Fibroblast of skin of left quadriceps (primary cell): Measurements from ENCODE around the gene LRRC59.

Experiments
- DNase-seq, 2 experiments: peaks; one replicate each; pipeline ENCODE4 v3.0.0-alpha.2; 2013; ENCODE audit warnings: low read depth in 2 of 2

Gene LRRC59

DNA sequence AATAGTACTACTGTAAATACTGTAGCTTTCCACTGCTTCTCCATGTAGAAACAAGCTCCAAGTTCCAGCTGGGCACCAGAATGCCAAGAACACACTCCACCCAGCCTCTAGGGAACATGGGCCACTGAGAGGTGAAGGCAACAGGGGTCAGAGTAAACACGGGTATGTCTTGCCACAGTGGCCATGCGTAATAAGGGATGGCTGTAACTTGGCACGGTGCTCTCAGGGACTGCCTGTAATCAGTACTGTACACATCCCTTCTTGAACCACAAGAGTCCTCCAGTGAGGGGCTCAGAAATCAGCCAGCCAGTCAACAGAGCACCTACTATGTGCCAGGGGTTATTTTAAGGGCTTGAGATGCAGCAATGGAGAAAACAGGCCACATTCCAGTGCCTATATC, 10.8 kb downstream of the LRRC59 start:
- DNase-seq, result no peak

DNA sequence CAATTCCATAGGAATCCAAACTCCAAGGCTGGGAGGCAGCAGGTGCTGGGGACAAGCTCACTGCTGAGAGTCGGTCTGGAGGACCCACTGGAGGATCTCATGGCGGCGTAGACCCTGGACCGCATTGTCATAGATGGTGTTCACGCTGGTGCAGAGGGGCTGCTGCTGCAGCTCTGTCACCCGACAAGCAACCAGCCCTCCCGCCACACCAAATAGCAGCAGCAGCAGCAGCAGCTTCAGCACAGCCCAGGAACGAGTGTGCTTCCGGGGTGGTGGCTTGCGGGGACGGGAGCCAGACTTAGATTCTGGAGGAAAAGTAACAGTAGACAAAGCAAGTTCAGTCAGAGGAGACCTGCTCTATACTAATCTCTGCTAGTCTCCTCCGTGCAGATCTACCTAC, 14.4 kb downstream of the LRRC59 start:
- DNase-seq, result no peak

DNA sequence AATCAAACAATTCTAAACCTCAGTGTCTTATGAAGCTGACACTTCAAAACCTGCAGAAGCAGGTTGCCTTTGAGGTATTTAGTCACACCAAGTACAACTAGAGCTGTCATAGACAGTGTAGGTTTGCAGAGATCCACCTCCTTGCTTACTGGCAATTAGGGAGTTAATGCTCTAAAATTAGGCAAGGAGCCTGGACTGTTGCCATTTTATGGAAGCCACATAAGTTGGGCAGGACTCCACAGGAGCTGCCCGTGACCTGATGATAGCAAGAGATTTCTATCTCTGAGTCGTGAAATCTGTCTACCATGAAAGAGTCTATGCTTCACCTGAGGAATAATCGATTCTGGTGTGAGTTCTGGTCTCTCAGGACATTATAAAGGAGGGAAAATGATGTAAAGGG, 15.4 kb downstream of the LRRC59 start:
- no peak for DNase-seq

DNA sequence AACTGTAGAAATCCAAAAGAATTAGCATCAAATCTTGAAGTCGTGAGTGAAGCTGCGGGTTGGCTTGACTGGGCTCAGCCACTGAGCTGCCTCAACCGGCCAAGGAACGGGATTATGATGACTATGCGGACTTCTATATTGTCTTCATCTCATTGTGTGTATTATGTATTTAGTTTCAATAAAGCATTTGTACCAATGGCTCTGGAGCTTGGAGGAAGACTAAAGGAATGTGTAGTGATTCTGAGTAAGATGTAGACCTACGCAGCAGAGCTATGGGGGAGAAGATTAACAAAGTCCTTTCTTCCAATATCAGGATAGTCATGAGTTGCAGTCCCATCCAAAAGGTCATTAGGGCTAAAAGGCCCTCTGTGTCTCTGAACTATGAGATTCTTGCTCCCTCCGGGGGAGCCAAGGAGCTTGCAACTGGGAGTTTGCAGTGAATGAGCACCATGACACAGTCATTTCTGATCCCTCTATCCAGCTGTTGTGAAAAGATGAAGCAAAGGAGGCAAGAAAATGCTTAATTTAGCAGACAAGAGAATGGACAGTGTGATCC, 16.0 kb downstream of the LRRC59 start:
- DNase-seq, result no peak

DNA sequence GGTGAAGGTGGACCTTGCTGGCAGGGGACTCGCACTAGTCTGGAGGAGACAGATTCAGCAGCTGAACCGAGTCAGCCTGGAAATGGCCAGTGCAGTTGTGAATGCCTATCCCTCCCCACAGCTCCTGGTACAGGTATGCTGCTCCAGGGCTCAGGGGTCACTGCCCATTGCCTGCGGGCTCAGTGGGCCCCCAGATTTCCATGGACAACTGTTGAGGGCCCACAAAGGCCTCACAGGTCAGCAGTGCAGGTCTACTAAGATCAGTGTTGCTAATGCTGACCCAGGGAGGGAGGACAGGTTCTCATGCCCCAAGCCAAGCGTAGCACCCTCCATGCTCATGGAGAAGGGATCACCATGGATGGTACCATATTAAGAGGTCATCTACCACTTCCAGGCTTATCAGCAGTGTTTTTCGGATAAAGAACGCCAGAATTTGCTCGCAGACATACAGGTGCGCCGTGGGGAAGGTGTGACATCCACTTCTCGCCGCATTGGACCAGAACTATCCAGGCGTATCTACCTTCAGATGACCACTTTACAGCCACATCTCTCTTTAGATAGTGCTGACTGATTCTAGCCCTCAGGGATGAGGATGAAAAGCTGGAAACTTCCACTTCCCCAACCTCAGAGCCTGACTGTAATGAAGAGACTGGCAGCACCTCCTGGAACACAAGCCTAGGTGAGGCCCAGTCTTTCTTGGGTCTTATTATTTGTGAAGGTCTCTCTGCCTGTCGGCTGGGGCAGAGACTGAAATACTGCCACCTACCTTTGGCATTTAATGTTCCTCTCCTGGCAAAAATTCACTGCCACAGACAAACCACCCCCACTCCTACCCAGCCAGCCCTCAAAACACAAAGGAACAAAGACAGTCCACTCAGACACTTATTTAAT, 16.7 kb downstream of the LRRC59 start:
- no peak for DNase-seq

DNA sequence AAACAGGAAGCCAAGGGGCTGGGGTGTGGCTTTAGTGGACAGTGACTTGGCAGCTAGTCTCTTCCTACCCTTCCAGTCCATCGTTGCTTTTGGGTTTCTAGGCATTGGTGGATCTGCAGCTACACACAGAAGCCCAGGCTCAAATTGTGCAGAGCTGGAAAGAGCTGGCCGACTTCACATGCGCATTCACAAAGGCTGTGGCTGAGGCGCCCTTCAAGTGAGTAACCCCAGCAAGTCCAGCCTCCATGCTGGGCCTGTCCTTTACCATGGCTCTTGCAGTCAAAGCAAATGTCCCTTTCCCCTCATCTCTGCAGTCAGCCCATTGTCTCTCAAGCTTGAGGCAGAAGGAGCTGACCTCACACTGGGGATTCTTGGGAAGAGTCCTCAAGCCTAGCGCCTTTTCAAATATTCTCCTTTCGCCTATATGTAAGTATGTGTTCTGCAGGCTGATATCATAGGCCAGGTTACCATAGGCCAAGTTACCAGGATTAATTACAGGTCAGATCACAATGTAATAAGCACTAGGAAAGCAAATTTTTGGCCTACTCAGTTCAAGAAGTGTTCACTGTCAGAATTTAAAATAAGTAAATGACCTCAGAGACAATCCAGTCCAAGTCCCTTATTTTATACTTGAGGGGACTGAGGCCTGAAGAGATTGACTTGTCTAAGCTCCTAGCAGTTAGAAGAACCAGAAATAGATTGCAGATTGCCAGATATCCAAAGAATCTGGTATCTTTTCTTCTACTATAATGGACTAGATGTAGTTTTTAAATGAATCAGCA, 17.8 kb downstream of the LRRC59 start:
- DNase-seq, result no peak

DNA sequence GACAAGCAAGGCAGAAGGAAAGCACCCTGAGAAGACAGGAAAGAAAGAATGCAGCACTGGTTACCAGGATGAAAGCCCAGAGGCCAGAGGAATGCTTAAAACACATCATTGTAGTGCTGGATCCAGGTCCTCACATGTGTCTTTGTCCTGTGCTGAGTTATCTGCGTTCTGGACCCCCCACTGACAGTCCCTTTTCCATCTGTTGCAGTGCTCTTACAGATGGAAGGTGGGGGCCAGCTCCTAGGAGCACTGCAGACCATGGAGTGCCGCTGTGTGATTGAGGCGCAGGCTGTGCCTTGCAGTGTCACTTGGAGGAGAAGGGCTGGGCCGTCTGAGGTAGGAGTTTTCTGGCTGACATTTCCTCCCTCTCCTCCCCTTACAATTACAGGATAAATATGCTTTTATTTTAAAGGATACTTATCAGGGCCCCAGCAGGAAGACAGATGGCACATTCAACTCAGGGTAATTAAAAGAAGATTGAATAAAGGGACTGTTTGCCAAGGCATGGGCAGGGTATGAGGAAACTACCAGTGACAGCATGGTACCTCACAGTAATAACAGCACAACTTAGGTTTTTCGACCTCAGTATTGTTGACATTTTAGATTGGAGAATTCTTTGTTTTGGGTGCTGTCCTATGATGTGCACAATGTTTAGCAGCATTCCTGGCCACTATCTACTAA, 21.3 kb downstream of the LRRC59 start:
- no peak for DNase-seq

DNA sequence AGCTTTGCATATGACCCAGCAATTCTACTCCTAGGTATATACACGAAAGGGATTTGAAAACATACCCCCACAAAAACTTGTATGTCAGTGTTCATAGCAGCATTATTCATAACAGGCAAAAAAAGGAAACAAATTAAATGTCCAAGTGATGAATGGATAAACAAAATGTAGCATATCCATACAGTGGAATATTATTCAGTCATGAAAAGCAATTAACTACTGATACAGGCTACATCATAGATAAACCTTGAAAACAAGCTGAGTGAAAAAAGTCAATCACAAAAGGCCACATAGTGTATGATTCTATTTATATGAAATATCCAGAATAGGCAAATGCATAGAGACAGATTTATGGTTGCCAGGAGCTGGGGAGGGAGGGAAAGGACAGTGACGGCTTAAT, 23.6 kb downstream of the LRRC59 start:
- no peak for DNase-seq

DNA sequence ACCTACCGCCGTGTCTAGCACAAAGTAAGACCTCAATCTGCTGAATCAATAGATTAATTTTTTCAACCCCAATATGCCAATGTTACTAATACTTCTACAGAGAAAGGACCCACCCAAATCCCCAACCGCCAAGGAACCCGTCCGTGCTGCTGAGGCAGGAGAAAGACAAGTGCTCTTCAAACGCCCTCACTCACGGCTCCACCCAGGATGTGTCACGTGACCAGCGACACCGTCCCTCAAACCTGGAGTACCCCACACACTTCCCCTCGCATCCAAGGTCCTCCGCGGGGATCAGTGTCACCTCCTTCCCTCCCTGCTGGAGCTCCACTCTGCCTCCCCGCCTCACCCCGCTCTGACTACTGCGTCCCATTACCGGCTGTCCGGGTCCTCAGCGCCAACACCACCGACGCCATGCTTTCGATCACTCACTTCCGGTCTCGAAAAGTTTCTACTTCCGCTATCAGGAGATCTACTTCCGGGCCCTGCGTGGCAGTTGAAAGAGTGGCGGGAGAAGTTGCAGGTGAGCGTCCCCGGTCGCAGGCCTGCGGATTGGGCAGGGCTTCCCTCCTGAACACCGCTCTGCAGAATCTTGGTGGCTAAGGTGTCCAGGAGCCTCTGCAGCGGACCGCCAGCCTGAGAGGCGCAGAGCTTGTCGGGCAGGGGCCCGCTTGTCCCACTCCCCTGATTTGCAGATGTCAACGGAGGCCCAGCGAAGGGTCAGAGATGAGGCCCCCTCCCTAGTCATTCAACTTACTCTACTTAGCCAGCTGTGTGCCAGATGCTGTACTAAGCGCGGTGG, 24.4 kb downstream of the LRRC59 start, which contains the start of the genes EME1 and MRPL27:
TSS of gene EME1 (plus strand) at position 472 of the 799 bp plus-strand sequence. CDS start 1,980 bp downstream, outside the sequence.
TSS of gene MRPL27 (minus strand) at position 427 of the 799 bp plus-strand sequence. CDS start at position 413, 14 bp downstream.
- peak; percentile 71 to 76 for DNase-seq

DNA sequence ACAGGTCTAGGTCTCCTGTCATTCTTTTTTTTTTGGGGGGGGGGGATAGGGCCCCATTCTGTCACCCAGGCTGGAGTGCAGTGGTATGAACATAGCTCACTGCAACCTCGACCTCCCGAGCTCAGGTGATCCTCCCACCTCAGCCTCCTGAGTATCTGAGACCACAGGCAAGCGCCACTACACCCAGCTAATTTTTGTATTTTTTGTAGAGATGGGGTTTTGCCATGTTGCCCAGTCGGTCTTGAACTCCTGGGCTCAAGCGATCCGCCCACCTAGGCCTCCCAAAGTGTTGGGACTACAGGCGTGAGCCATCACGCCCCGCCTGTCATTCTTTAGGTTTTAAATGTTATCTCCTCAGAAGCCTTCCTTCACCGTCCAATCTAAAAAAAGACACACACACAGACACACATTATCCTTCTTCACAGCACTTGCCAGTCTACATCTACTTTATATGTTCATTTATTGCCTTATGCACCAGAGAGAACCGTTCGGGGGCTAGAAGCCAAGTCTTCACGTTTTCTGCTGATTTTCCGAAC, 25.0 kb downstream of the LRRC59 start:
- no peak for DNase-seq

DNA sequence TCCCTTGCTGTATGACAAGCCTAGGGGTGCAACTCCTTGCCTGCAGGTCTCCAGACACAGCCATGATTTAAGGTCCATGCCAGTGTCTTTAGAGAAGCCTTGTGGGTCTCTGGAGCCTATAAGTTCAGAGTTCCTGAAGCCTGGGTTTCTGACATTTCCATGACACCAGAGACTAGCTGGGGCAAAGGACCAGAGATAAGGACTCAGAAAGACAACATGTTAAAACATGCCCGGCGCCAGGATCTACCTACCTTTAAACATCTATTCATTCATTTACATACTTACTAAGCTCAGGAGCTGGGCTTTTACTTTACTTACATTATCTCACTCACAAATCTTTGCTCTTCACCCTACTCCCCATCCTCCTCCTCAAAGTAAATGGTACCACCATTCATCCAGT, 25.8 kb downstream of the LRRC59 start:
- no peak for DNase-seq

DNA sequence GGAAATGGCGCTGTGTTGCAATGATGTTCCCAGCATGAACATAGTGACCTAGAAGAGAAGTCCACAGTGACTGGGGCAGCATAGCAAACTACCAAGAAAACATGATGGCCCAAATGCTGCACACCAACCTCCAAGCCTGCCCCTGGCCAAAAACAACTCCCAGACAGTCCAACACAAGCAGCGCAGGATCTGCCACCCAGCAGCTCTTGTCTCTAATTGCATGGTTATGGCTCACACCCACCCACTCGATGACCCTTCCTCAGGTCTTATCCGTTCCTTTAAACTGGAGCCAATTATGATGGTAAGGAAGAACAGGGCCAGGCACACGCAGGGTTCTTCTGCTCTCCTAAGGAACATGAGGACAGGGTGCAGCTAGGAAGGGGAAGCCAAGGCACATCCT, 27.3 kb downstream of the LRRC59 start:
- DNase-seq, result no peak

DNA sequence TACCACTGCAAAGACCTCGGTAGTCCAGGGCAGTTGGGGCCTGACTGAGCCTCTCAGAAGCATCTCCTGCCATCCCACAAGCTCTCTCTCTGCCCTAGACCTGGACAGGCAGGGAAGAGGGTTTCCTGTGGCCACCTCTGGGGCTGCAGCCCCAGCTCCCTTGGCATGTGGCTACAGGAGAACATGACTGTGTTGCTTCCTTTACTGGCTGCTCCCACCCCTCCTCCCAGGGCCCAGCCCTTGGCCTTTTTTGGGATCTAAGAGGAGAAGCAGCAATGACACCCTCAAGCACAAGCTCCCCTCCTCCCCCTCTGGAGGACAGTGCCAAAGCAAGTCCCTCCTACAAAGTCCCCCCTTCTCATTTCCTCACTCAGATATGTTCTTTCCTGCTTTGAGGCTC, 29.9 kb downstream of the LRRC59 start:
- DNase-seq, result no peak

DNA sequence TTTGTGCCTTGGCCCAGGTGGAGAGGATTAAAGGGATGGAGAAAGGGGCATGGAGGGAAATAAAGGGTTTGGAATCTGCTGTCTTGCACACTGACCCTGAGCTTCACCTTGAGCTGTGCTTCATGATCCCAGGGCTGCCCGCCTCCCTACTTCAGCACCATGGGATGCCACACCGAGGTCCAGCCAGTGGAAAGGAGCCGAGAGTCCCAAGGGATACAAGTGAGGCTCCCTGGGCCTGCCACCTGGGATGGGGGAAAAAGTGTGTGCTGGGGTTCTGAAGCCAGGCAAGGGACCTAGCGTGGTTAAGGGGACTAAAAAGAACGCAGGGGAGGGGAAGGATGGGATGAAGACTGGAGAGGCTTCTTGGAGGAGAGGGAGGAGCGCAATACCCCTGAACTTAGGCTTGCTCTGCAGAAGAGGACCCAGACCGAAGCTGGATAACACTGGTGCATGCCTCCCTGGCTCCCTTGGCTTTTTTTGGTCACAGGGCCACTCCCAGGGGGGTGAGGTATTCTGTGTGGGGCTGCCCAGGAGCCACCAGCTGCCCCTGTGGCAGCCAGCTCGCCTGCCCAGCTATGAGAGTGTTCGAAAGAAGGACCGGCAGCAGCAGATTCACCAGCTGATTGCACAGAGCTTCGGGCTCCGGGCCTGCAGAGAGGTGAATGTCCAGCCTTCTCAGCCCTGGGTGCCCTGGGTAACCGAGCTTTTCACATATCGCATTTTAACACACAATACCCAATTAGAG, 31.5 kb downstream of the LRRC59 start:
- DNase-seq, result no peak

DNA sequence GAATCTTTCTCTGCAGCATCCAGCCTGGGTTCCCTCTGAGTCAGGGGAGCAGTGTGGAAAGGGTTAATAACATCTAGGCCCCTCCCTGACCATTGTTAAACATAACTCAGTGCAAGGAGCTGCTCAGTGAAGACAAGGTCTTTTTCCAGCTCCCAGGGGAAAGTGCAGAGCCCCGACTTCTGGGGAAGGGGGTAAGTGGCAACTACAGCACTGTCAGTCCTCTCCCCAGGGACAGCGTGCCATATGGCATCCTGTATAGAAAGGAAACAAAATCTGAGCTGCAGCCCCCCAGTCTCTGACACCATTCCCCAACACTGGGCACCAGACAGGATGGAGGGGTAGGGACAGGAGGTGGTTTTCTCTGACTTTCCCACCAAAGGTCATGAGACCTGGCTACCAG, 32.2 kb downstream of the LRRC59 start:
- DNase-seq, result no peak

DNA sequence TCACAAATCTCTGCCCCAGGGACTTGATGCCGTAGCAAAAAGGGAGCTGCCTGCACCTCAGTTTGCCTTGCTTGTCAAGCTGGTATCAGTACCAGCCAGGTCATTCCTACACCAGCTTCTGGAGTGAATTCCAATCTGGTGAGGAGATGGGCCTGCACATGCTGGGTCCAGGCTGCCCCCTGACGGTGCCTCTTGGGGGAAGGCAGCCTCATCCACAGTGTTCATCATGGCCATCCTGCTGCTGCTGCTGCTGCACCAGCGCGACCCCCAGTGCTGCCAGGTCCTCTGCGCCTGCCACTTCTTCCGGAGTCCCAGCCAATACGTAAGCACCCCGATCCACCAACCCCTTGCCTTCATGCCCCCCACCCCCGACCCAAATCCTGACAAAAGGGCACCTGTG, 32.6 kb downstream of the LRRC59 start:
- DNase-seq, result no peak

DNA sequence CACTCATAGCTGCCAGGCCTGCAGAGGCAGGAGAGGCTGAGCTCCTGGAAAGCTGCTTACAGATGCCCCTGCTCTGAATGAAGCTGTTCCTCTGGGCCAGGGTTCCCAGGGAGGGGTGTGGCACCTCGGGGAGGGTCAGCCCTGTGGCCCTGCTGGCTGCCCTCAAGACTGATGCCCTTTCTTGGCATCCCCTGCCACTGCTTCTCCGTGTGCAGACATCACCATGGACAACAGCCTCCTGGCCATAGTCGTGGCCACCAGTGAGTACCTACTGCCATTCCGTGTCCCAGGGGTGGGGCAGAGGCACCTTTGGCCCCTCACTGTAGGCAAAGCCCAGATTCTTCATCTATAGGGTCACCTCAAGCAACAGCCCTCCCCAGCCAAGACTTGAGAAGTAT, 33.3 kb downstream of the LRRC59 start:
- DNase-seq, result no peak

DNA sequence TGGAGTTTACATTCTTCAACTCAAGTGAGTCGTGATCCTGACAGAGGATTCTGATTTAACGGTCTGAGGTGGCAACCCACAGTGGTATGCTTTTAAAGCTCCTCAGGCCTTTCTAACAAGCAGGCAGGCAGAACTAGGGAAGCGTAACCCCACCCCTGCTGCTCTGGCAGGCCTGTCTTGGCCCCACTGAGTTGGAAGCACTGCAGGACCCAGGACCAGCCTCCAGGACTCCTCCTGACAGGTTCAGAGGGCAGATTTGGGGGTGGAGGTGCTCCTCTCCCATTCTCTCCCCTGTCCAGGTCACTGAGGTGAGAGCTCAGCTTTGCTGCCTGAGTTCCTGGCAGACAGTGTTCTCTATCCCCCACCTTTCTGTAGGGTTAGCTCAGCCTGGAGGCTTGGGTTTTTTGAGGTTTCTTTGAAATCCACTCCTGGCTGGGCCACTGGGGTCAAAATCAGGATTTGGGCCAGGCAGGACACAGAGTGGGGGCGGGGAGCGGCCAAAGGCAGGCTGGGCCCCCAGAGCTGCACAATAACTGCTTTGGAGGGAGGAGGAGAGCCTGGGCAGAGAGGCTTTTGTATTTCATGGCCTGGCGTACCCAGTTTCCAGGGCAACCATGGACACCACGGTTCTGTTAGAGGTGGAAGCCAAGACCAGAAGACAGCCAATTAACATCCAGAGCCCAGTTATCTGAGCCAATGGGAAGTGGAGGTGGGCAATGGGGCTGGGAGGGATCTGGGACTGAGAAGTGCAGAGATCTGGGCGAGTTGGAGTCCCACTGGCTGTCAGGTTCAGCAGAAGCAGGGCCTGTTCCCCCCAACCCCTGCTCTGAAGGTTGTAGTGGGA, 33.9 kb downstream of the LRRC59 start:
- DNase-seq, result no peak

DNA sequence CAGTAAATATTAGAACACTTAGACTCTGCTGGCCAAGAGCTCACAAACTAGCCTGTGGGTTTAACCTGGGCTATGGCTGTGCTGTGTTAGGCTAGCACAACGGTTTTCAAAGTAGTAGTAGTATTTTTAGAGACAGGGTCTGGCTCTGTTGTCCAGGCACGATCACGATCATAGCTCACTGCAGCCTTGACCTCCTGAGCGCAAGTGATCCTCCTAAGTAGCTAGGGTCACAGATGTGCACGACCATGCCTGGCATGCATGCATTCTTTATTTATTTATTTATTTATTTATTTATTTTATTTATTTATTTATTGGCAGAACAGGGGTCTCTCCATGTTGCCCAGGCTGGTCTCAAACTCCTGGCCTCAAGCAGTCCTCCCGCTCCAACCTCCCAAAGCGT, 34.7 kb downstream of the LRRC59 start:
- DNase-seq, result no peak
